M059J (cell line): ENCODE measurements around the gene KCTD19. TPM values are rescaled to one million over a fixed set of nuclear protein-coding genes. Genes with fewer than 3 reads are reported as not detected.

ENCODE experiments used
- DNase-seq: peaks from one replicate; pipeline ENCODE4 v3.0.0-alpha.2; 2012; ENCODE audit warnings: low read depth
- total RNA-seq: library from RNA; depleted of rRNA; stranded (reverse); fragments of >200 nt; shearing (Covaris generic); gene quantifications from 2 replicates; pipeline ENCODE4 v1.2.3, GENCODE V29; 2014; rRNA removed

KCTD19 gene
- total RNA-seq, 1 experiment from 2014 or later: 0.84 TPM

- DNase-seq: peak; percentile 99
These were observed 82.0 kb downstream of the KCTD19 start for GRCh38 chr16:67244387-67245185.

GRCh38 chr16:67243481-67243880, 83.1 kb downstream of the KCTD19 start:
- peak; percentile 49 for DNase-seq

- DNase-seq: no peak
These were observed 84.3 kb downstream of the KCTD19 start for GRCh38 chr16:67242138-67242730.

GRCh38 chr16:67241008-67241900, 85.3 kb downstream of the KCTD19 start:
- peak; percentile 98 for DNase-seq

GRCh38 chr16:67240506-67240905, 86.0 kb downstream of the KCTD19 start:
- peak; percentile 72 for DNase-seq

Other genes starting within 250 kb of the KCTD19 start
- 16.0 and 18.7 TPM in 2 replicates for gene PHAF1, start 216.8 kb downstream of the KCTD19 start, total RNA-seq
- gene B3GNT9, start 175.7 kb downstream of the KCTD19 start, total RNA-seq: 43.9 and 82.1 TPM in 2 replicates
- 33.3 and 44.0 TPM in 2 replicates for gene TRADD, start 166.8 kb downstream of the KCTD19 start, total RNA-seq
- 6.2 and 8.6 TPM in 2 replicates for gene FBXL8, start 166.8 kb downstream of the KCTD19 start, total RNA-seq
- gene HSF4, start 162.0 kb downstream of the KCTD19 start, total RNA-seq: 0.49 and 4.1 TPM in 2 replicates
- 29.1 and 58.9 TPM in 2 replicates for gene NOL3, start 156.2 kb downstream of the KCTD19 start, total RNA-seq
- 7.7 and 13.7 TPM in 2 replicates for gene MATCAP1, start 142.8 kb downstream of the KCTD19 start, total RNA-seq
- 0.54 and 1.4 TPM in 2 replicates for gene EXOC3L1, start 136.6 kb downstream of the KCTD19 start, total RNA-seq
- 95.7 and 106 TPM in 2 replicates for gene E2F4, start 134.6 kb downstream of the KCTD19 start, total RNA-seq
- 0.62 and 1.2 TPM in 2 replicates for gene ELMO3, start 127.6 kb downstream of the KCTD19 start, total RNA-seq
- gene TMEM208, start 99.6 kb downstream of the KCTD19 start, total RNA-seq: 44.2 and 44.7 TPM in 2 replicates
- gene FHOD1, start 79.3 kb downstream of the KCTD19 start, total RNA-seq: 11.8 and 26.0 TPM in 2 replicates
- 0.62 and 1.3 TPM in 2 replicates for gene SLC9A5, start 77.8 kb downstream of the KCTD19 start, total RNA-seq
- 2.2 and 2.5 TPM in 2 replicates for gene PLEKHG4, start 47.2 kb downstream of the KCTD19 start, total RNA-seq
- gene LRRC36, start 74 bp upstream of the KCTD19 start, total RNA-seq: 0.34 and 0.99 TPM in 2 replicates
- gene TPPP3, start 66.8 kb upstream of the KCTD19 start, total RNA-seq: 0.47 and 0.69 TPM in 2 replicates
- 2.0 and 2.3 TPM in 2 replicates for gene ZDHHC1, start 89.7 kb upstream of the KCTD19 start, total RNA-seq
- gene HSD11B2, start 104.4 kb upstream of the KCTD19 start, total RNA-seq: 0.25 and 0.30 TPM in 2 replicates
- 156 and 160 TPM in 2 replicates for gene ATP6V0D1, start 154.4 kb upstream of the KCTD19 start, total RNA-seq
- not detected in 2 replicates for gene AGRP, start 156.8 kb upstream of the KCTD19 start, total RNA-seq
- 16.6 and 34.4 TPM in 2 replicates for gene RIPOR1, start 202.1 kb upstream of the KCTD19 start, total RNA-seq
- gene CTCF, start 235.8 kb upstream of the KCTD19 start, total RNA-seq: 24.8 and 38.8 TPM in 2 replicates